Stimulated activated CD4-positive, alpha-beta T cell treated with anti-CD3 and anti-CD28 coated beads, TNF-alpha, amount 100 ng/mL, for 4 hours (primary cell): ENCODE results near the gene ASGR2.

Experiments used
- DNase-seq, 3 experiments: peaks; one replicate each; pipeline ENCODE4 v3.0.0-alpha.2; 2020; ENCODE audit warnings: low read depth in 3 of 3

ASGR2 gene

GRCh38 chr17:7064261-7064660, 50.4 kb downstream of the ASGR2 start:
- no peak for DNase-seq

- DNase-seq, result no peak
Observed at GRCh38 chr17:7063518-7064094, 51.0 kb downstream of the ASGR2 start.

GRCh38 chr17:7060165-7060891, 54.3 kb downstream of the ASGR2 start:
- DNase-seq, result no peak

DNA sequence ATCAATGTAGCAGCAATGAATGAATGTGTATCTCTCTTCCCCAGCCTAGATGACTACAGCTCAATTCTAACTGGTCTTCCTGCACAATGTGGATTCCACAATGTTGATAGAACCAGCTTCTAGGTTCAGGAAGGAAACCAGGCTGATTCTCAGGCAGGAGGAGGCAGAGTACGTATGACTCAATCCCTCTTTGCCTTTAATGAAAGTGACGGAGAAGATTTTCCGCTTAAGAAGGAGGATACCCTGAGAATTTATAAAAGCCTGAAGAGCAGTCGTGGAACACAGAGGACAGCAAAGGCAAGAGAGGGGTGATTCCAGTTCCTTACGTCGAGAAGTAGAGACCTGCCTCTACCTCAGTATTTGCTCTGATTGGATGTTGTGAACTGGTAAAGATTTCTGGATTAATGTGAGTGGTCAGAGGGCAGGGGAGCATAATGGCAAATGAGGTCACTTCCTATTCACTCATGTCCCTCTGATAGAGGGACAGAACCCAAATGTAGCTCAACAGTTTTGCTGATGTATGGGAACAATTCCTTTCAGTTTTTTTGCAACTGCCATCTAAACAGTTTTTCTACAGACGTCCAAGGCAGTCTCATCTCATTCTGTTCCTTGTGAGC, 55.7 kb downstream of the ASGR2 start:
- DNase-seq, result no peak

- DNase-seq, result no peak
Observed at GRCh38 chr17:7056386-7056785, 58.2 kb downstream of the ASGR2 start.
